Fibroblast of lung (primary cell): ENCODE measurements around the gene CNGA4. TPM values are rescaled to one million over a fixed set of nuclear protein-coding genes. Genes with fewer than 3 reads are reported as not detected.

Experiments used
- DNase-seq, 2 donors: peaks; one replicate each; pipeline versions ENCODE4 v3.0.0 to v3.0.0-alpha.2; 2010; ENCODE audit warnings: low read depth in 2 of 2
- H2AFZ ChIP-seq: 2 replicates; pipeline ENCODE4 v1.5.1; 2012; ENCODE audit warnings: low read length, control low read depth, inconsistent platforms
- H3K27ac ChIP-seq: 2 replicates; pipeline ENCODE4 v1.5.1; 2011; ENCODE audit warnings: low read length, control low read depth; ENCODE audit not compliant: insufficient read depth
- H3K27me3 ChIP-seq: 2 replicates; pipeline ENCODE4 v1.5.1; 2011; ENCODE audit warnings: mild to moderate bottlenecking, low read length; ENCODE audit not compliant: control insufficient read depth, insufficient read depth
- H3K36me3 ChIP-seq: 2 replicates; pipeline ENCODE4 v1.5.1; 2011; ENCODE audit warnings: low read length; ENCODE audit not compliant: control insufficient read depth, insufficient read depth
- H3K4me1 ChIP-seq: 2 replicates; pipeline ENCODE4 v1.5.1; 2011; ENCODE audit warnings: low read length; ENCODE audit not compliant: control insufficient read depth, insufficient read depth; ENCODE audit errors: extremely low read depth
- H3K4me2 ChIP-seq: 2 replicates; pipeline ENCODE4 v1.5.1; 2011; ENCODE audit warnings: low read length, control low read depth; ENCODE audit not compliant: insufficient read depth; ENCODE audit errors: extremely low read depth
- H3K4me3 ChIP-seq, 4 experiments: fragments of 200-600 bp in 1 of 4; sonication (generic) in 1 of 4; replicated peaks in 1 of 4; 2 replicates each; pipeline ENCODE4 v1.5.1; 2011 to 2016; ENCODE audit warnings: low read length in 4 of 4, low read depth in 3 of 4, mild to moderate bottlenecking in 3 of 4, control low read depth in 2 of 4, inconsistent platforms in 1 of 4, mixed read lengths in 1 of 4; ENCODE audit not compliant: insufficient read depth in 1 of 4; ENCODE audit errors: control extremely low read depth in 1 of 4
- H3K79me2 ChIP-seq: 2 replicates; pipeline ENCODE4 v1.5.1; 2012; ENCODE audit warnings: mild to moderate bottlenecking, low read length, inconsistent platforms; ENCODE audit not compliant: control insufficient read depth, insufficient read depth
- H3K9ac ChIP-seq: 2 replicates; pipeline ENCODE4 v1.5.1; 2011; ENCODE audit warnings: mild to moderate bottlenecking, low read length, control low read depth; ENCODE audit not compliant: insufficient read depth
- H3K9me3 ChIP-seq: 2 replicates; pipeline ENCODE4 v1.5.1; 2012; ENCODE audit warnings: low read depth, low read length; ENCODE audit not compliant: control insufficient read depth, insufficient read depth
- H4K20me1 ChIP-seq: 2 replicates; pipeline ENCODE4 v1.5.1; 2011; ENCODE audit warnings: low read length; ENCODE audit not compliant: control insufficient read depth, insufficient read depth; ENCODE audit errors: extremely low read depth
- EZH2 ChIP-seq: IDR thresholded peaks from 2 replicates; pipeline ENCODE4 v1.5.1; 2012; ENCODE audit warnings: low read length, control low read depth, mild to moderate bottlenecking; ENCODE audit errors: missing control alignments
- polyA plus RNA-seq, 2 donors: library from polyadenylated mRNA; depleted of rRNA in 1 of 2; stranded (reverse) in 1 of 2; unstranded in 1 of 2; fragments of >200 nt; gene quantifications; 2 replicates each; pipeline ENCODE4 v1.2.1, GENCODE V29; 2011 to 2012; ENCODE audit warnings: missing spikeins in 1 of 2
- total RNA-seq: library from RNA; depleted of rRNA; stranded (reverse); fragments of >200 nt; gene quantifications from 2 replicates; pipeline ENCODE4 v1.2.1, GENCODE V29; 2014
- TF ChIP-seq, protein P1 (sequence below), 2 donors: IDR thresholded peaks in 1 of 2; conservative IDR thresholded peaks in 1 of 2; 1 replicate in 1 of 2; 2 replicates in 1 of 2; pipeline ENCODE4 v1.5.1; 2011 to 2012; ENCODE audit warnings: low read length in 2 of 2, control low read depth in 1 of 2, inconsistent platforms in 1 of 2, low read depth in 1 of 2, mild to moderate bottlenecking in 1 of 2

CNGA4 gene
- total and polyA plus RNA-seq, 2 donors (not counting 1 experiment from before 2014, with no cell fraction given) = 0.06 to 0.17 TPM

DNA sequence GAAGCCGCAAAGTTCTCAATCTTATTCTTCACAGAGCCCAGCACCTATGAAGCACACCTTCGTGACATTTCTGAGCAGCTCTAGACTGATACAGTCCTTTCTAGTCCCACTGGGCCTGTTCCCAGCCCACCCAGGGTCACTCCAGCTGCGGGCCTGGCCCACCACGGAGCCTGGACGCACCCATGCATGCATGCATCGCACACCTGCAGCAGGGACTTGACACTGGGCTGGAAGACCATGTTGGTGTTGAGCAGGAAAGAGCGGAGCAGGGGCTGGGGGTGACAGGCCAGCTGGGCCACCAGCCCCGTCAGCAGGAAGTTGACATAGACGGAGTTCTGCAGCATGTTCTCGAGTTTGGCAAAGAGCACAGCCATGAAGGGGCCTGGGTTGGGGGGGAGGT is 24.4 kb upstream of the CNGA4 start:
- no peak overlapping the region for H3K4me2 ChIP-seq
- H3K4me3 ChIP-seq = no peak overlapping the region
- DNase-seq = no peak
- H3K36me3 ChIP-seq = peaks cover 17% of the 10 kb centered on the region
- H3K27ac ChIP-seq = no peak overlapping the region
- peaks cover 2% of the 10 kb centered on the region for H3K4me1 ChIP-seq
- no peaks in the 10 kb centered on the region for H3K9me3 ChIP-seq
- H3K27me3 ChIP-seq = no peaks in the 10 kb centered on the region
- H3K9ac ChIP-seq = no peak overlapping the region
- H2AFZ ChIP-seq = no peak overlapping the region
- no peaks in the 10 kb centered on the region for H4K20me1 ChIP-seq
- H3K79me2 ChIP-seq = no peaks in the 10 kb centered on the region
- no peak for TF ChIP-seq EZH2
- TF ChIP-seq, protein P1, sequence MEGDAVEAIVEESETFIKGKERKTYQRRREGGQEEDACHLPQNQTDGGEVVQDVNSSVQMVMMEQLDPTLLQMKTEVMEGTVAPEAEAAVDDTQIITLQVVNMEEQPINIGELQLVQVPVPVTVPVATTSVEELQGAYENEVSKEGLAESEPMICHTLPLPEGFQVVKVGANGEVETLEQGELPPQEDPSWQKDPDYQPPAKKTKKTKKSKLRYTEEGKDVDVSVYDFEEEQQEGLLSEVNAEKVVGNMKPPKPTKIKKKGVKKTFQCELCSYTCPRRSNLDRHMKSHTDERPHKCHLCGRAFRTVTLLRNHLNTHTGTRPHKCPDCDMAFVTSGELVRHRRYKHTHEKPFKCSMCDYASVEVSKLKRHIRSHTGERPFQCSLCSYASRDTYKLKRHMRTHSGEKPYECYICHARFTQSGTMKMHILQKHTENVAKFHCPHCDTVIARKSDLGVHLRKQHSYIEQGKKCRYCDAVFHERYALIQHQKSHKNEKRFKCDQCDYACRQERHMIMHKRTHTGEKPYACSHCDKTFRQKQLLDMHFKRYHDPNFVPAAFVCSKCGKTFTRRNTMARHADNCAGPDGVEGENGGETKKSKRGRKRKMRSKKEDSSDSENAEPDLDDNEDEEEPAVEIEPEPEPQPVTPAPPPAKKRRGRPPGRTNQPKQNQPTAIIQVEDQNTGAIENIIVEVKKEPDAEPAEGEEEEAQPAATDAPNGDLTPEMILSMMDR (conservative IDR thresholded peaks at IDR 0.05 in 1 of 2, IDR thresholded peaks at IDR 0.05 in 1 of 2; ENCODE audit: low read depth in 1 of 2, low read length in 2 of 2) = no peak

DNA sequence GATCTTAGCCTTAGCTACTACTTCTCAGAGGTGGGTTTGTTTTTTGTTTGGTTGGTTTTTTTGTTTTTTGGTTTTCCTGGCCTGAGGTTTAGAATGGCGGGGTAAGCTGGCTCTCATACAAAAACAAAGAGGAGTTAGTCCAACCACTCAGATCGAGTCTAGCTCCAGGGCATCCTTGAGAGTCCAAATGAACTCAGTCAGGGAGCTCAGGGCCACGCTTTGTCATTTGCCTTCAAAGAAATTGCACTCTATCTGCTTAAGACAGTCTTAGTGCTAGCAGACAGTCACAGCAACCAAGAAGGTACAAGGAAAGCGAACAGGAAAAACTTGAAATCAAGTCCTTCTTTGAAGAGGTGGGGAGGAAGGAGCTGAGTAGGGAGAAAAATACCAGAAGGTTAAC is 22.4 kb upstream of the CNGA4 start:
- H3K27ac ChIP-seq = no peak overlapping the region
- TF ChIP-seq, protein P1 (conservative IDR thresholded peaks at IDR 0.05 in 1 of 2, IDR thresholded peaks at IDR 0.05 in 1 of 2; ENCODE audit: low read depth in 1 of 2, low read length in 2 of 2) = no peak
- no peak for TF ChIP-seq EZH2
- H3K79me2 ChIP-seq = no peaks in the 10 kb centered on the region
- peaks cover 16% of the 10 kb centered on the region for H3K36me3 ChIP-seq
- no peak for DNase-seq
- H3K4me2 ChIP-seq = no peak overlapping the region
- peaks cover 2% of the 10 kb centered on the region for H3K4me1 ChIP-seq
- no peaks in the 10 kb centered on the region for H3K9me3 ChIP-seq
- H3K4me3 ChIP-seq = no peak overlapping the region
- H4K20me1 ChIP-seq = no peaks in the 10 kb centered on the region
- H2AFZ ChIP-seq = no peak overlapping the region
- no peak overlapping the region for H3K9ac ChIP-seq
- H3K27me3 ChIP-seq = no peaks in the 10 kb centered on the region

DNA sequence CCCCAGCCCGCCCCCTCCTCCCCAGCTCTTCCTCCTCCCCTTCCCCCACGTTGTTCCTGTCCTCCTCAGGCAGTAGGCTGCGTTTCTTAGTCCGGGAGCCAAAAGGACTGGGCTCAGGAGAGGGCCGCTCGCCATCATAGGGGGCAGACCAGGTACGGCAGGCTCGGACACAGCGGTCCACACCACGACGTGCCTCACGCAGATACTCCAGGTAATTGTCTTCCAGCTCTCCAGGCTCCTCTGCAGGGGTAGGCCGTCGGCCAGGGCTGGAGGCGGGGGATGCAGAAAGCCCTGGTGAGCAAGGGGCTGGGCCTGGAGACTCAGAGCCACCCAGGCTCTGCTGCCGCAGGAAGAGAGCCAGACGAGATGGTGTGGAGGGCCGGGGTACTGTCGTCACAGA is 21.2 kb upstream of the CNGA4 start:
- Histone ChIP-seq H3K4me1 (peaks cover 2% of the 10 kb centered on the region), H3K4me3 (no peak overlapping the region), H3K27ac (no peak overlapping the region), H3K9me3 (no peaks in the 10 kb centered on the region), H4K20me1 (no peaks in the 10 kb centered on the region), H3K36me3 (peaks cover 16% of the 10 kb centered on the region), H3K27me3 (no peaks in the 10 kb centered on the region), H3K9ac (no peak overlapping the region), H3K79me2 (no peaks in the 10 kb centered on the region), H2AFZ (no peak overlapping the region), H3K4me2 (no peak overlapping the region)
- TF ChIP-seq EZH2 = no peak
- TF ChIP-seq, protein P1 (conservative IDR thresholded peaks at IDR 0.05 in 1 of 2, IDR thresholded peaks at IDR 0.05 in 1 of 2; ENCODE audit: low read depth in 1 of 2, low read length in 2 of 2) = no peak
- DNase-seq = no peak
